GM23338 (cell line): Measurements from ENCODE around the gene PDE4D. TPM values are rescaled to one million over a fixed set of nuclear protein-coding genes. Genes with fewer than 3 reads are reported as not detected.

ENCODE experiments used
- ATAC-seq: fragments of 200-7000 bp; cut with Tn5 transposase; 3 replicates; pipeline ENCODE4 v1.9.1; 2020
- DNase-seq: peaks from one replicate; pipeline ENCODE4 v3.0.0-alpha.2; 2015; ENCODE audit warnings: low spot score
- H2AFZ ChIP-seq: fragments of 200-600 bp; sonication (generic); 2 replicates; pipeline ENCODE4 v1.8.0; 2016; ENCODE audit warnings: antibody characterized with exemption, mild to moderate bottlenecking, moderate library complexity
- H3F3A ChIP-seq: fragments of 200-600 bp; sonication (generic); replicated peaks from 2 replicates; pipeline ENCODE4 v1.8.0; 2017; ENCODE audit warnings: antibody characterized with exemption, mixed run types, low read depth
- H3K27ac ChIP-seq: fragments of 200-600 bp; sonication (generic); 2 replicates; pipeline ENCODE4 v1.6.1; 2016; ENCODE audit warnings: low read depth
- H3K27me3 ChIP-seq: fragments of 200-600 bp; sonication (generic); 2 replicates; pipeline ENCODE4 v1.8.0; 2016; ENCODE audit warnings: mild to moderate bottlenecking, mixed run types, moderate library complexity; ENCODE audit not compliant: insufficient read depth
- H3K36me3 ChIP-seq: fragments of 200-600 bp; sonication (generic); 2 replicates; pipeline ENCODE4 v1.8.0; 2016; ENCODE audit warnings: mild to moderate bottlenecking; ENCODE audit not compliant: insufficient read depth
- H3K4me1 ChIP-seq: fragments of 200-600 bp; sonication (generic); 2 replicates; pipeline ENCODE4 v1.8.0; 2016; ENCODE audit warnings: mild to moderate bottlenecking, moderate library complexity; ENCODE audit not compliant: insufficient read depth
- H3K4me2 ChIP-seq: fragments of 200-600 bp; sonication (generic); 2 replicates; pipeline ENCODE4 v1.7.1; 2017; ENCODE audit warnings: mixed run types
- H3K4me3 ChIP-seq: fragments of 200-600 bp; sonication (generic); 2 replicates; pipeline ENCODE4 v1.6.1; 2016; ENCODE audit warnings: mixed run types
- H3K79me2 ChIP-seq: fragments of 200-600 bp; sonication (generic); replicated peaks from 2 replicates; pipeline ENCODE4 v1.8.0; 2017; ENCODE audit warnings: mild to moderate bottlenecking; ENCODE audit not compliant: insufficient read depth
- H3K9me2 ChIP-seq: fragments of 200-600 bp; sonication (generic); 2 replicates; pipeline ENCODE4 v1.8.0; 2017; ENCODE audit not compliant: insufficient read depth
- H4K20me1 ChIP-seq: fragments of 200-600 bp; sonication (generic); replicated peaks from 2 replicates; pipeline ENCODE4 v1.8.0; 2017; ENCODE audit warnings: mild to moderate bottlenecking; ENCODE audit not compliant: insufficient read depth
- H3K27ac Mint-ChIP-seq: 2 replicates; pipeline ENCODE4 v1.8.0; 2020; ENCODE audit warnings: inconsistent platforms, mild to moderate bottlenecking, moderate library complexity, mixed read lengths
- H3K27me3 Mint-ChIP-seq: 3 replicates; pipeline ENCODE4 v1.8.0; 2022; ENCODE audit warnings: low read depth, mild to moderate bottlenecking, moderate library complexity, mixed read lengths, inconsistent platforms; ENCODE audit not compliant: insufficient read depth, poor library complexity
- H3K36me3 Mint-ChIP-seq: 3 replicates; pipeline ENCODE4 v1.8.0; 2021; ENCODE audit warnings: low read depth, mild to moderate bottlenecking, inconsistent platforms, moderate library complexity, mixed read lengths
- H3K4me1 Mint-ChIP-seq: 3 replicates; pipeline ENCODE4 v1.8.0; 2020; ENCODE audit warnings: mild to moderate bottlenecking, inconsistent platforms, mixed read lengths
- H3K4me3 Mint-ChIP-seq: 3 replicates; pipeline ENCODE4 v1.8.0; 2021; ENCODE audit warnings: moderate library complexity, mild to moderate bottlenecking, inconsistent platforms, mixed read lengths
- H3K9me3 Mint-ChIP-seq: 3 replicates; pipeline ENCODE4 v1.8.0; 2020; ENCODE audit warnings: moderate library complexity, mild to moderate bottlenecking, inconsistent platforms, mixed read lengths
- CREB1 ChIP-seq: fragments of 250-450 bp; sonication (Bioruptor Pico); IDR thresholded peaks from 2 replicates; pipeline ENCODE4 v1.5.0; 2020; ENCODE audit warnings: low read depth, mild to moderate bottlenecking, moderate library complexity
- EZH2phosphoT487 ChIP-seq: fragments of 200-600 bp; sonication (generic); IDR thresholded peaks from one replicate; pipeline ENCODE4 v1.8.1; 2018; ENCODE audit warnings: antibody characterized with exemption; ENCODE audit not compliant: unreplicated experiment
- JUNB ChIP-seq: IDR thresholded peaks from one replicate; pipeline ENCODE4 v1.6.1; 2016; ENCODE audit warnings: antibody characterized with exemption; ENCODE audit not compliant: unreplicated experiment
- NANOG ChIP-seq: IDR thresholded peaks from 2 replicates; pipeline ENCODE4 v1.6.1; 2016; ENCODE audit warnings: antibody characterized with exemption, borderline replicate concordance
- POLR2AphosphoS5 ChIP-seq: IDR thresholded peaks from 2 replicates; pipeline ENCODE4 v1.6.1; 2016; ENCODE audit warnings: antibody characterized with exemption, low read depth
- ZNF331 ChIP-seq: fragments of 250-450 bp; sonication (Bioruptor Pico); IDR thresholded peaks from 2 replicates; pipeline ENCODE4 v1.5.0; 2020; ENCODE audit warnings: low read depth, mild to moderate bottlenecking, moderate library complexity
- polyA plus RNA-seq: library from polyadenylated mRNA; unstranded; fragments of >200 nt; fragmentation: Nextera tagmentation; extraction: Ambion mirVana; gene quantifications from 2 replicates; pipeline ENCODE4 v1.2.1, GENCODE V29; 2016
- total RNA-seq: library from RNA; depleted of rRNA; stranded (reverse); fragments of >200 nt; shearing (Covaris generic); gene quantifications from 2 replicates; pipeline ENCODE4 v1.2.3, GENCODE V29; 2014
- TF ChIP-seq, protein P1 (sequence below), 2 experiments: fragments of 200-600 bp in 1 of 2; sonication (generic) in 1 of 2; conservative IDR thresholded peaks; 2 replicates each; pipeline versions ENCODE4 v1.5.1 to v1.6.1; 2016 to 2017; ENCODE audit warnings: antibody characterized with exemption in 2 of 2, low read depth in 2 of 2, mild to moderate bottlenecking in 2 of 2, moderate library complexity in 1 of 2
- TF ChIP-seq, protein P2 (sequence below): IDR thresholded peaks from 2 replicates; pipeline ENCODE4 v1.6.1; 2016; ENCODE audit warnings: antibody characterized with exemption
- TF ChIP-seq, protein P3 (sequence below): IDR thresholded peaks from one replicate; pipeline ENCODE4 v1.6.1; 2018; ENCODE audit warnings: antibody characterized with exemption; ENCODE audit not compliant: unreplicated experiment

The PDE4D gene
- total and polyA plus RNA-seq, 2 experiments from 2014 or later = 2.1 to 4.7 TPM

DNA sequence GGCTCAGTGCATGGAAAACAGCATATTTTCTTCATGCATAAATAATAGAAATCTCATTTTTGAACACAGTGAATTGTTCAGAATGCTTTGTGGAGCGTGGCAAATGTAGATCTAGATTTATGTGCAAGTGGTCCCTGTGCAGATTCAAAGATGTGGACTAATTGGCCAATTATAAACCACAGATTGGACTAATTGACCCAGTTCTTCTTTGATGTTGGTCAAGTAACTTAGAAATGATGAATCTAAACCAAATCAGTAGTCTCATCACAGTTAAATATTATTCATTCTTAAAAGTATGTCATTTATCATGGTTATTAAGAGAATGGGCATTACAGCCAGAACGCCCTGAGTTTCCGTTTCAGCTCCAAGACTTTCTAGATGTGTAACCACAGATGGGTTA is 11.7 kb upstream of the PDE4D start:
- ATAC-seq (no peak), DNase-seq (no peak)
- Histone ChIP-seq H3F3A (no peaks in the 10 kb centered on the region), H3K4me2 (no peak overlapping the region), H3K36me3 (no peaks in the 10 kb centered on the region), H3K4me1 (peaks cover 10% of the 10 kb centered on the region), H3K79me2 (no peaks in the 10 kb centered on the region), H3K27ac (no peak overlapping the region), H4K20me1 (no peaks in the 10 kb centered on the region), H3K27me3 (no peaks in the 10 kb centered on the region), H2AFZ (no peak overlapping the region), H3K9me2 (no peaks in the 10 kb centered on the region), H3K4me3 (no peak overlapping the region)
- H3K27ac Mint-ChIP-seq = no peak overlapping the region
- peaks cover 4% of the 10 kb centered on the region; the same call in 1 of the 3 replicates for H3K4me1 Mint-ChIP-seq
- TF ChIP-seq CREB1 (CRISPR knock-in tag) (no peak), POLR2AphosphoS5 (no peak), EZH2phosphoT487 (no peak)
- TF ChIP-seq, protein P1, sequence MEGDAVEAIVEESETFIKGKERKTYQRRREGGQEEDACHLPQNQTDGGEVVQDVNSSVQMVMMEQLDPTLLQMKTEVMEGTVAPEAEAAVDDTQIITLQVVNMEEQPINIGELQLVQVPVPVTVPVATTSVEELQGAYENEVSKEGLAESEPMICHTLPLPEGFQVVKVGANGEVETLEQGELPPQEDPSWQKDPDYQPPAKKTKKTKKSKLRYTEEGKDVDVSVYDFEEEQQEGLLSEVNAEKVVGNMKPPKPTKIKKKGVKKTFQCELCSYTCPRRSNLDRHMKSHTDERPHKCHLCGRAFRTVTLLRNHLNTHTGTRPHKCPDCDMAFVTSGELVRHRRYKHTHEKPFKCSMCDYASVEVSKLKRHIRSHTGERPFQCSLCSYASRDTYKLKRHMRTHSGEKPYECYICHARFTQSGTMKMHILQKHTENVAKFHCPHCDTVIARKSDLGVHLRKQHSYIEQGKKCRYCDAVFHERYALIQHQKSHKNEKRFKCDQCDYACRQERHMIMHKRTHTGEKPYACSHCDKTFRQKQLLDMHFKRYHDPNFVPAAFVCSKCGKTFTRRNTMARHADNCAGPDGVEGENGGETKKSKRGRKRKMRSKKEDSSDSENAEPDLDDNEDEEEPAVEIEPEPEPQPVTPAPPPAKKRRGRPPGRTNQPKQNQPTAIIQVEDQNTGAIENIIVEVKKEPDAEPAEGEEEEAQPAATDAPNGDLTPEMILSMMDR (conservative IDR thresholded peaks at IDR 0.05; ENCODE audit: low read depth in 2 of 2) = no peak
- no peak overlapping the region for H3K4me3 Mint-ChIP-seq
- no peaks in the 10 kb centered on the region for H3K9me3 Mint-ChIP-seq
- H3K36me3 Mint-ChIP-seq = no peaks in the 10 kb centered on the region
- peaks cover 3% of the 10 kb centered on the region for H3K27me3 Mint-ChIP-seq

DNA sequence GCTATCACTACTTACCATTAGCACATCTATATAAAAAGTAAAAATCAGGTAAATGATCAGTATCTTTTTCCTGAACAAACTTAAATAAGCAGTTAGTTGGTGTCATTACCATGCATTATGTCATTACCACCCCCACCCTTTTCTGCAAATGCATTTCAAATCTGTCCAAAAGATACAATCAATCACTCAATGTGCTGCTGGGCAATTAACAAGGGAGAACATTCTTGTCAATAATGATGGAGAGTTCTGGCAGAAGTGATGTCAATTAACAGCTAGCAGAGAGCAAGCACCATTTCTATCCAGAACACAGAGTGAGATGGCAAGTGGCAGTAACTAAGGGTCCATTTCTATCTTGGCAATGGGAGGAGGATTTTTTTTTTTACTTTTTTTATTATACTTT is 3.5 kb upstream of the PDE4D start:
- Histone ChIP-seq H3F3A (0 out of 2 replicates have a peak, but pooled peaks cover 5% of the 10 kb centered on the region), H3K79me2 (no peaks in the 10 kb centered on the region), H3K27me3 (peaks cover 43% of the 10 kb centered on the region), H3K4me1 (peaks cover 21% of the 10 kb centered on the region), H3K27ac (no peak overlapping the region), H3K4me3 (no peak overlapping the region), H3K36me3 (no peaks in the 10 kb centered on the region), H3K9me2 (no peaks in the 10 kb centered on the region), H3K4me2 (no peak overlapping the region), H2AFZ (no peak overlapping the region), H4K20me1 (peaks cover 7% of the 10 kb centered on the region; the same call in 1 of the 2 replicates)
- no peaks in the 10 kb centered on the region for H3K9me3 Mint-ChIP-seq
- no peak overlapping the region for H3K4me3 Mint-ChIP-seq
- H3K27ac Mint-ChIP-seq = no peak overlapping the region
- H3K4me1 Mint-ChIP-seq = peaks cover 14% of the 10 kb centered on the region
- DNase-seq (no peak), ATAC-seq (no peak)
- H3K36me3 Mint-ChIP-seq = no peaks in the 10 kb centered on the region
- H3K27me3 Mint-ChIP-seq = peaks cover 29% of the 10 kb centered on the region
- TF ChIP-seq JUNB (no peak), CREB1 (CRISPR knock-in tag) (no peak), EZH2phosphoT487 (no peak), ZNF331 (CRISPR knock-in tag) (no peak), NANOG (no peak)
- TF ChIP-seq, protein P2, sequence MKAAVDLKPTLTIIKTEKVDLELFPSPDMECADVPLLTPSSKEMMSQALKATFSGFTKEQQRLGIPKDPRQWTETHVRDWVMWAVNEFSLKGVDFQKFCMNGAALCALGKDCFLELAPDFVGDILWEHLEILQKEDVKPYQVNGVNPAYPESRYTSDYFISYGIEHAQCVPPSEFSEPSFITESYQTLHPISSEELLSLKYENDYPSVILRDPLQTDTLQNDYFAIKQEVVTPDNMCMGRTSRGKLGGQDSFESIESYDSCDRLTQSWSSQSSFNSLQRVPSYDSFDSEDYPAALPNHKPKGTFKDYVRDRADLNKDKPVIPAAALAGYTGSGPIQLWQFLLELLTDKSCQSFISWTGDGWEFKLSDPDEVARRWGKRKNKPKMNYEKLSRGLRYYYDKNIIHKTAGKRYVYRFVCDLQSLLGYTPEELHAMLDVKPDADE = no peak
- TF ChIP-seq, protein P3, sequence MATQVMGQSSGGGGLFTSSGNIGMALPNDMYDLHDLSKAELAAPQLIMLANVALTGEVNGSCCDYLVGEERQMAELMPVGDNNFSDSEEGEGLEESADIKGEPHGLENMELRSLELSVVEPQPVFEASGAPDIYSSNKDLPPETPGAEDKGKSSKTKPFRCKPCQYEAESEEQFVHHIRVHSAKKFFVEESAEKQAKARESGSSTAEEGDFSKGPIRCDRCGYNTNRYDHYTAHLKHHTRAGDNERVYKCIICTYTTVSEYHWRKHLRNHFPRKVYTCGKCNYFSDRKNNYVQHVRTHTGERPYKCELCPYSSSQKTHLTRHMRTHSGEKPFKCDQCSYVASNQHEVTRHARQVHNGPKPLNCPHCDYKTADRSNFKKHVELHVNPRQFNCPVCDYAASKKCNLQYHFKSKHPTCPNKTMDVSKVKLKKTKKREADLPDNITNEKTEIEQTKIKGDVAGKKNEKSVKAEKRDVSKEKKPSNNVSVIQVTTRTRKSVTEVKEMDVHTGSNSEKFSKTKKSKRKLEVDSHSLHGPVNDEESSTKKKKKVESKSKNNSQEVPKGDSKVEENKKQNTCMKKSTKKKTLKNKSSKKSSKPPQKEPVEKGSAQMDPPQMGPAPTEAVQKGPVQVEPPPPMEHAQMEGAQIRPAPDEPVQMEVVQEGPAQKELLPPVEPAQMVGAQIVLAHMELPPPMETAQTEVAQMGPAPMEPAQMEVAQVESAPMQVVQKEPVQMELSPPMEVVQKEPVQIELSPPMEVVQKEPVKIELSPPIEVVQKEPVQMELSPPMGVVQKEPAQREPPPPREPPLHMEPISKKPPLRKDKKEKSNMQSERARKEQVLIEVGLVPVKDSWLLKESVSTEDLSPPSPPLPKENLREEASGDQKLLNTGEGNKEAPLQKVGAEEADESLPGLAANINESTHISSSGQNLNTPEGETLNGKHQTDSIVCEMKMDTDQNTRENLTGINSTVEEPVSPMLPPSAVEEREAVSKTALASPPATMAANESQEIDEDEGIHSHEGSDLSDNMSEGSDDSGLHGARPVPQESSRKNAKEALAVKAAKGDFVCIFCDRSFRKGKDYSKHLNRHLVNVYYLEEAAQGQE = no peak
- TF ChIP-seq, protein P1 (conservative IDR thresholded peaks at IDR 0.05; ENCODE audit: low read depth in 2 of 2) = no peak
